Stimulated activated CD4-positive, alpha-beta T cell treated with anti-CD3 and anti-CD28 coated beads, TNF-alpha, amount 100 ng/mL, for 4 hours (primary cell): ENCODE results near the gene PLXNA4.
"Not testable (repeated sequence)": the region's sequence is repeated elsewhere in the genome, so short reads cannot be mapped to it uniquely, and the experiment has no call there.

Experiments
- DNase-seq, 3 experiments: peaks; one replicate each; pipeline ENCODE4 v3.0.0-alpha.2; 2020; ENCODE audit warnings: low read depth in 3 of 3

PLXNA4 gene

GRCh38 chr7:132179080-132179430, 397.2 kb downstream of the PLXNA4 start:
- no peak for DNase-seq

GRCh38 chr7:132178402-132179079, 397.7 kb downstream of the PLXNA4 start:
- DNase-seq: not testable (repeated sequence)

GRCh38 chr7:132177708-132178401, 398.4 kb downstream of the PLXNA4 start:
- no peak for DNase-seq

- no peak for DNase-seq
Measured at GRCh38 chr7:132176719-132177118, 399.6 kb downstream of the PLXNA4 start.

GRCh38 chr7:132171130-132171576, 405.1 kb downstream of the PLXNA4 start:
- DNase-seq: no peak

GRCh38 chr7:132169730-132170129, 406.5 kb downstream of the PLXNA4 start:
- no peak for DNase-seq

- DNase-seq: no peak
Measured at GRCh38 chr7:132168239-132168638, 408.0 kb downstream of the PLXNA4 start.

GRCh38 chr7:132165695-132166094, 410.6 kb downstream of the PLXNA4 start:
- not testable (repeated sequence) for DNase-seq

GRCh38 chr7:132164558-132165125, 411.6 kb downstream of the PLXNA4 start:
- no peak for DNase-seq

- no peak for DNase-seq
Measured at GRCh38 chr7:132162556-132163144, 413.6 kb downstream of the PLXNA4 start.

GRCh38 chr7:132161976-132162375, 414.3 kb downstream of the PLXNA4 start:
- DNase-seq: no peak

GRCh38 chr7:132161533-132161915, 414.7 kb downstream of the PLXNA4 start:
- DNase-seq: no peak

- no peak for DNase-seq
Measured at GRCh38 chr7:132160611-132161532, 415.4 kb downstream of the PLXNA4 start.

- no peak for DNase-seq
Measured at GRCh38 chr7:132158841-132159240, 417.4 kb downstream of the PLXNA4 start.

- no peak for DNase-seq
Measured at GRCh38 chr7:132158166-132158565, 418.1 kb downstream of the PLXNA4 start.

- no peak for DNase-seq
Measured at GRCh38 chr7:132155715-132156114, 420.6 kb downstream of the PLXNA4 start.

- DNase-seq: no peak
Measured at GRCh38 chr7:132154695-132155471, 421.4 kb downstream of the PLXNA4 start.

- DNase-seq: no peak
Measured at GRCh38 chr7:132154248-132154647, 422.0 kb downstream of the PLXNA4 start.

- DNase-seq: no peak
Measured at GRCh38 chr7:132152131-132152889, 424.0 kb downstream of the PLXNA4 start.

GRCh38 chr7:132150711-132151110, 425.6 kb downstream of the PLXNA4 start:
- no peak for DNase-seq
